Left forelimb (tissue), 1 donor: Measurements from ENCODE around the gene ATP12A.
A peak's percentile ranks its signal among the peaks of the same experiment; 100 is the strongest.

Source experiments
- DNase-seq: peaks from one replicate; pipeline ENCODE4 v3.0.0-alpha.2; 2018; ENCODE audit warnings: low spot score

The ATP12A gene

DNA sequence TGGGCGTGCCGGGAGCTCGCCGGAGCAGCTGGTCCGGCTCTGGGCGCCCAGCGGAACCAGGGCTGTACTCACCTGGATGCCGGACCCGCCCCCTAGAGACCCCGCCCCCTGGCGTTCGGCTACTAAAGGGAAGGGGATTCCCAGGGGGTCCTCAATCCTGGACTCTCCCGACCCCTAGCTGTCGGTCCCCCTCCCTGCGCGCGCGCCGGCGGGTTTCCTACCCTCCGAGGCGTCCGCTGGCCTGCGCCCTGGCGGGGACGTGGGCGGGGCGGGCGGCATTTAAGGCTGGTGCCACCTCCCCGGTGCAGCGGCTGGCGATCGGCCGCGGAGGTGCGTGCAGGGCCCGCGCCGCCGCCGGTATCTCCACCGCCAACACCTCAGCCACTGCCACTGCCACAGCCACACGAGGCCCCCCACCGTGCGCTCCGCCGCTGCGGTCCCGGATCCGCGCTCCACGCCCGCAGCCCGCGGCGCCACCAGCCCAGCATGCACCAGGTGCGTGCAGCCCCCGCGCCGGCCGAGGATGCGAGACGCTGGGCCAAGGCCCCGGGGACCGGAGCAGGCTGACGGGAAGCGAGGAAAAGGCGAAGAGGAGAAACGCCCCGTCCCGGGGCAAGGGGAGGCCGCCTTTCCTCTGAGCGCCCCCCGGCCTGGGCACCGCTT lies at the start of gene ATP12A:
ATP12A (plus strand) TSS at position 151 of the 663 bp plus-strand sequence; CDS start at position 487, 336 bp downstream.
- peak; percentile 55 for DNase-seq

DNA sequence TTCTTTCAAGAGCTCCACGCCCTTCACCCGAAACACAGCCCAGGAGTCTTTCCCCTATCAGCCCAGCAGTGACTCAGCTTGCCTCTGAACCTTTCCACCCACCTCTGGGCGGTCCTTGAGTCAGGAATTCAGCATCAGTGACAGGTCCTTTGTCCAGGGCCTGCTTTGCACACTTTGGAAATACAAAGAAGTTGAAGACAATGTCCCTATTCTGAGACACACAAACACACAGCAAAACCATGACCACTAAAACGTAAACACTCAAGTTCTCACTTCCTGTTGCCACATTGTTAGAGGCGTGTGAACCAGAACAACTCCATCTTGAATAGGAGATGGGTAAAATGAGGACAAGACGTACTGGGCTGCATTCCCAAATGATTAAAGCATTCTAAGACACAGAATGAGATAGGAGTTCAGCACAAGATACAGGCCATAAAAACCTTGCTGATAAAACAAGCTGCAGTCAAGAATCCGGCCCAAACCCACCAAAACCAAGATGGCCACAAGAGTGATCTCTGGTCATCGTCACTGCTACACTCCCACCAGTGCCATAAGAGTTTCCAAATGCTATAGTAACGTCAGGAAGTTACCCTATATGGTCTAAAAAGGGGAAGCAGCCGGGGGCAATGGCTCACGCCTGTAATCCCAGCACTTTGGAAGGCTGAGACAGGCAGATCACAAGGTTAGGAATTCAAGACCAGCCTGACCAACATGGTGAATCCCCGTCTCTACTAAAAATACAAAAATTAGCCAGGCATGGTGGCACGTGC lies 49.2 kb upstream of the ATP12A start:
- no peak for DNase-seq

DNA sequence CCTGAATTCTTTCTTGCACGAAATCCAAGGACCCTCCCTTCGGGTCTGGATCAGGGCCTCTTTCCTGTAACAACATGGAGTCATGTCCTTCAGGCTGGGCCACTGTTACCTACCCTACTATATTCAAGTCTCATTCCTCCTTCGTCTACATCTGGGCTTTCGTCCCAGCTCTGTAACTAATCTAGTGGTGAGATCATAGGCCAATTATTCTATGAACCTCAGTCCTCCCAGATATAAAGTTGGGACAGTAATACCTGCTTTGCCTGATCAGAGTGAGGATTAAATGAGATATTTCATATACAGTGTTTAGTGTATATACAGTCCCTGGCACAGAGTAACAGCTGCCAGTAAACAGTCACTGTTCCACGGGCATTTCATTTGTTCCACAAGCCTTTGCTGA lies 48.3 kb upstream of the ATP12A start:
- no peak for DNase-seq

DNA sequence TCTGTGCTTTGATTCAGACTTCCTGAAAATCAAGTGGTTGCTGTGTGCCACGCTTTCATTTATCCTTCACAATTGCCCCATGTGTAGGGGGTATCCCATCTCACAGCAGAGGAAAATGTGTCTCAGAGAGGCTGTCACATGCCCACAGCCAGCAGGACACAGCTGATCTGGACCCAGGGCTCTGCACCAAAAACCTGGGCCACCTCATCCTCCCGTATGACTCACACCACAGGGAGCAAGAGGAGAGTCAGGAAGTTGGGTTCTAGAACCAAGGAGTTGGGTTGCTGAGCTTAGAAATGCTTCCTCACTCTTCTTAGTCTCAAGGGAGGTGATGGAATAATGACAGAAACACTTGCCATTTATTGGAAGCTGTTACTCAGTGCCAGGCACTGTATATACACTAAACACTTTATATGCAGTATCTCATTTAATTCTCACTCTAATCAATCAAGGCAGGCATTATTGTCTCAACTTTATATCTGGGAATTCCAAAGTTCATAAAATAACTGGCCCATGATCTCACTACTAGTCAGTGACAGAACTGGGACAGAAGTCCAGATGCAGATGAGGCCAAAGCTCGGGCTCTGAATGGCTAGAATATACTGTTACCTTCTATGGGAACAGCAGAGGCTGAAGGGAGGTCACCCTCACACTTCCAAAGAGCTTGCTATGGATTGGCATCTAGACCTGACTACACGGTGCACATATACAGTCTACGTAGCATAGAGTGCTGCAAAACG lies 47.7 kb upstream of the ATP12A start:
- no peak for DNase-seq

DNA sequence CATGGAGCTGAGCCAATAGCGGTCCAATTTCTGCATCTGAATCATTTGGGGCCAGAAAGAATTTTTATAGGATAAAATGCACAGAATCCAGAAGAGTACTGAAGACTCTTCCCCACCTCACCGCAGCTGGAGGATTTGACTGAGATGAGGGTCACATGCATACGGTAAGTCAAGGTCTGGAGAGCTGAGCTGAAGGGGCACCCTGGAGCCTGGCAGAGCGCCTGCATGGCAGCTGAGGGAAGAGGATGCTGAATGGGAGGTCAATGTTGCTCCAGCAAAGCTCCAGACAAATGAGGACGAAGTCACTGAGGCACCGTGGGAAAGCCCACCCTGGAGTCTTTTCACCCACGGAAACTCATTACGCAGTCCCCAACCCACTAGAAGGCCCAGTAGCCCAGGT lies 43.4 kb upstream of the ATP12A start:
- no peak for DNase-seq

DNA sequence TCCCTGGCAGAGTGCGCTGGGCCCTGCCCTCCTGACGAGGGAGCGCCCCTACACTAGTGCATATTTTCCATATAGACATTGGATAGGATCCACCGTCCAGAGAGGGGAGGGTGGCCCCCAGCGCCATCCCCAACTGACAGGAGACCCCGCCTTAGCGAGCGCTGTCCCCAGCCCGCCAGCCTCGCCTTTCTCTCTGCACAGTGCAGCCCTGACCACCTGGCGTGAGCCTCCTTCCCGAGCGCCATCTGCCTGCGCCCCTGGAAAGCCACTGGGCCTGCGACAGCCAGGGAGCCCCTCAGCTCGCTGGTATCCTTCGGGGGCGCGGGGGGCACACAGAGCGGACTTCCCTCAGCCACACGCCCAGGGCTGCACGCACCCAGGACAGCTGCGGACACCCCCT lies 42.1 kb upstream of the ATP12A start:
- no peak for DNase-seq

DNA sequence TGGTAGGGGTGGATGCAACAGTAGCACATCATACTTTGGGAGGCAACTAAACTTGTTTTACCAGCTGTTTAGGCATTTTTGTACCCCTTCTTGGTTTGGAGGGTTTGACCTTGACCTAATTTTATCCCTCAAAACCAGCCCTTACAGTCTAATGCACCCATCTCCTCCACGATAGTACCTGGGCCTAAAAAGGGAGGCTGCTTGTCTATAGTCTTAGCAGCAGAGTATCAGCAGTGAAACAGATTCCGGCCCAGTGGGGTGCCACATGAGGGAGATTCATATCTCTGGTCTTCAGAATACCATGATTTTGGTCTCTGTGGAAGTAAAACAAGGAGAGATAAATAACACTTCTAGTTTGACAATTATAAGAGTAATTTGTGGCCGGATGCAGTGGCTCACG lies 39.5 kb upstream of the ATP12A start:
- no peak for DNase-seq

DNA sequence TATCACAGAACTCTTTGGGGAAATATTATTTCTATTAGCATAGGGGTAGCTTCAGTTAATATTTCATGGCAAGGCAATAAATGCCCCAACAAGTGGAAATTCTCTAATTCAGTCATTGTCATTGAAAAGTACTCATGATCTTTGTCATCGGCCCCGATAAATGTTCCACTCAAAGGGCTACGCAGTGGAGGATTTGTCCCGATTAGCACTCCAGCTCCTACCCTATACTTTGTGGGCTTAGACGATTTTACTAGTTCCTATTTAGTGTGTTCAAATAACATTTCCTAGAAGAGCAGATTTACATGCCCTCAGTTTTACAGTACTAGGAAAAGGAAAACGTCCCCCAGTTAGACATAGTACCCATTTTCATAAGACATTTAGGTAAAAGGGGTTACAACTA lies 38.0 kb upstream of the ATP12A start:
- DNase-seq = no peak

DNA sequence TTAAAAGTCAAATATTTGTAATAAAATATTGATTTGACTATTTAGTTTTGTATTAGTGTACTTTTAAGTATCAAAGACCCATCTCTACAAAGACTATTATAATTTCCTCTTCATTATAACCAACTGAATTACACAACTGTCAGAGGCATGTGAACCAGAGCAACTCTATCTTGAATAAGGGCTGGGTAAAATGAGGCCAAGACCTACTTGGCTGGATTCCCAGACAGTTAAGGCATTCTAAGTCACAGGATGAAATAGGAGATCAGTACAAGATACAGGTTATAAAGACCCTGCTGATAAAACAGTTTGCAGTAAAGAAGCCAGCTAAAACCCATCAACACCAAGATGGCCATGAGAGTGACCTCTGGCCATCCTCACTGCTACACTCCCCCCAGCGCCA lies 36.2 kb upstream of the ATP12A start:
- DNase-seq = no peak

DNA sequence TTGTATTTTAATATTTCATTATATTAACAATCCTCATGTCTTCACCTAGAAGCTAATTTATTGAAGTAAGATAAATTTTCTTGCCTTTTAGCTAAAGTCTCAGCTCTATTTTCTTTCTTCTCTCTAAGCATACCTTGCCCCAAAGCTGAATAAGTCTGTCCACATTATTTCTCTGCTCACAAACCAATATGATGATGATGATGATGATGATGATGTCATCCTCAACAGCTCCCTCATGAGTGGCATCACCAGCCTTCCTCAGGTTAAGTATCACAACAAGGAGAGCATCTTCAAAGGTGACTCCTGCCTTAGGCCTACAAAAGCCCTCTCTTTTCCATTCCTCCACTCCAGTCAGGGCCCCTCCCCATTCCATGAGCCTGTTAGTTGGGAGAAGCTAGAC lies 31.9 kb upstream of the ATP12A start:
- no peak for DNase-seq

DNA sequence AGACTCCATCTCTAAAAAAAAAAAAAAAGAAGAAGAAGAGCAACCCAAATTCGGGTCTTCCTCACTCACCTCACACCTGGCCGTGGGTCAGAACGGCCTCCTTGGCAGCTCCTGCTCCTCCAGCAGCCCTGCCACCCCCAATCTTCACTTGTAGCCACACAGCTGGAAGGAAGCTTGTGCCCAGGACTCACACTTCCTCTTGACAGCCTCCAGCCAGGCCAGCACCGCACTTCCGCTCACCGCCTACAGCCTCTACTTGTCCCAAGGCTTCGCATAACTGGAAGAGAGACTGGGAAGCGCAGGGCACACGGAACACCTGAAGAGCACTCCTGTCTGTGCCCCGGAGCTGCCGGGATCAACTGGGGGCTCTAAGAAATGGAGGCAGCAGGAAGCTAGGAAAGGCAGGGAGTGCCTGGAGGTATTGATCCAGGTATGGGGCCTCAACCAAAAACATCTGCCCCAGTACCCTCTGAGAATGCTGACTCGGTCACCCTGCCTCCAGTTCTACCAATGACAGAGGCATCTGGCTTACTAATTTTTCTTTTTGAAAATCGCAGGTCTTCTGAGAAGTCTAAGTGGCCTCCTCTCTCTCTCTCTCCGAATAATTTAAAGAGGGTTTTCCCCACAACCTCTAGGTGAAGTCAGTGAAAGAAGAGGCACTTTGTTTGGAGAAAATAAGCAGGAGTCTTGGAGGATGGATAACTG lies 31.1 kb upstream of the ATP12A start:
- DNase-seq = no peak

DNA sequence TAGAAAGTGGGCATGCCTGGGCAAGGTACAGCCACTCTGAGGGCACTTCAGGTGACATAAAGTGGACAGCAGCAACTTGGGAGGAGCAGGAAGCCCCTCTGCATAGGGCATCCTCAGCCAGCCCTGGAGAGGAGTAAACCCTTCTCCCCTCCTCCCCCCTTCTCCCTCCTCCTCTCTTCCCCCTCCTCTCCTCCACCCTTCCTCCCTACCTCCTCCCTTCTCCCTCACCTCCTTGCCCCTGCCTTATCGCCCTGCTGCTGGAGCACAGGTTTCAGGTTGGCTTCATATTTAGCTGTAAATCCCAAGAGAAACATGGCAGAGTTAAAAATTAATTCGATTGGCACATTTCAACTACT lies 30.5 kb upstream of the ATP12A start:
- no peak for DNase-seq

DNA sequence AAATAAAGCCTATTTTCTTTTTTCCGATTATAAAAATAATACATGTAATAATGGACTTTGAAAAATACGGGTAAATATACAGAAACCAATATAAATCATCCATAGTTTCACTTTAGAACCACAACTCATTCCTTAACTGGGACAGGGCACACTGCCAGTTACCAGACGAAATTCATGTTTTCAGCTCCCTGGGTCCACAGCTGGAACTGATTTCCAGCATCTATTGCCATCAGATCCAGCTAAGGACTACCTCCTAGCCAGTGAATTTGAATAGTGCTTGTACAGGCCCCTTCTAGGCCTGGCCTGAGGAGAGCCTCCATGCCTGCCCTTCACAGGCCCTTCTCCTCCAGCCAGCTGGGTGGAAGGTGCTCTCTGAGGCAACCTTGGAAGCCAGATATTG lies 30.0 kb upstream of the ATP12A start:
- no peak for DNase-seq

DNA sequence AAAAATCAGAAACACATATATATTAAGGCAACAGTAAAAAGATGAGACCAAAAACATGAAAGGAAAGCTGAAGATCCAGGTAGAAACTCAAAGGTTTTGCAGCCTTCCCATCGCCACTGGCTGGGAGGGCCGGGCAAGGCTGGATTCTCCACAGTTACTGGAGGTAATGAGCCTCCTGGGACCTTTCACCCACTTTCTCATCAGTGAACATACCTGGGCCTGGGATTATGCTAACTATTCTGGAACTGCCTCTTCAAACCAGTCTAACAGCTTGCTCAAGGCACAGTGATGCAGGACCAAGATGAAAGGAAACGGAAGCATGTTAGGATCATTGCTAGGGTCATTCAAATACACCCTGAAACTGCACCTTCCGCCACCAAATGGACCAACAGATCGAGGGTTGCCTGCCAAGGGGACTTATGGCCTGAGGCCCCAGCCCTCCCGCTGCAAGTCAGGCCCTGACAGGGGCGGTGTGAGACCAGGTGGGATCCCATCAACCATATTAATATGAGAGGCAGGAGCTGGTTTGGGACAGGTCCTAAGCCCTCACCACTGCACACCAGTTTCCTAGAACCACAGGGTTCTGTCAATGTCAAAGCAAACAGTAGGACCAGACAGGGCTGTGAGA lies 28.4 kb upstream of the ATP12A start:
- no peak for DNase-seq

DNA sequence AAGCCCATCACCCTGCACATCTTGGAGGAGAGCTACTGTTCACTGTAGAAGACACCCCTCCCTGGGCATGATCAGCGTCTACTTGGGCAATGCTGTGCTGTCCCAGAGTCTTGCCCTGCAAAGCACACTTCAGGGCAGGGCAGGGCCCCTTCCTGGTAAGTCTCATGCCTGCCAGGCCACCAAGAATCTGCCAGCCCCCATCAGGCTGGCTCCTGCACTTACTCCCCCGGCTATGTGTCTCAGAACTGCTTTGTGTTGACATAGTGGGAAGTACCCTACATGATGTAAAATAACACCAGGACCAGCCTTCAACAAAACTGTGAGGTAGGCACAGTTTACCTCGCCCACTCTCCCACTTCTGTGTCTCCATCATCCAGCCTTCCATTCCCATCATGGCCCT lies 27.8 kb upstream of the ATP12A start:
- no peak for DNase-seq

DNA sequence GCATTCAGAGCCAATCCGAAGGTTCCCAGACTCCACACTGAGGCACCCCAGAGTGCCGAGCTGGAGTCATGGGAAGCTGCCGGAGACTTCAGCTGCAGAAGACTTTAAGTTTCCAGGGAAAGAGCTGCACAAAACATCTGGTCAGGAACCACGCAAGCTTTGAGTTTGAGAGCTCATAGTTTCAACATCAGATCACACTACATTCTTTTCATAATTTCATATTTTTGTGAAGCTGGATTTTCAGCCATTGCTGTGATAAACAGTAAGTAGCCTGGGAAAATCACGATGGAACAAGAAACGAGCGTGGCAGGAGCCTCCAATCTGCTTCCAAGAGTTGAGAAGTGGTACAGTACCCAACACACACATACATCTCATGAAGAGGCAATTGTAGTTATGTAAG lies 25.5 kb upstream of the ATP12A start:
- no peak for DNase-seq

DNA sequence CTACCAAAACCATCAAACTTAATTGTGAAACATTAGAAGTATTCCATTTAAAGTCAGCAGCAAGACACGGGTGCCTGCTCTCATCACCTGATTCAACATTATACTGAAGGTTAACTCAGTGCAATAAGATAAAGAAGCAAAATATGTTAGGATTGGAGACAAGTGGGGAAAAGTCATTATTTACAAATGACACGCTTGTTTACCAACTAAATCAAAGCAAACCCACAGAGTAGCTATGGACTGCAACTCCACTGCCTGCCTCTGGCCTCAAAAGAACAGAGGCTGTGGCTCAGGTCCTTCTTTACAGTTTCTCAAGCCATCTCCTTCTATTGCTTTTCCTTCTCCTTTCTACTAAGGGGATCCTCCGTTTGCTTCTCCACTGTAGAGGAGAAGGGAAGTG lies 21.0 kb upstream of the ATP12A start:
- DNase-seq = no peak

DNA sequence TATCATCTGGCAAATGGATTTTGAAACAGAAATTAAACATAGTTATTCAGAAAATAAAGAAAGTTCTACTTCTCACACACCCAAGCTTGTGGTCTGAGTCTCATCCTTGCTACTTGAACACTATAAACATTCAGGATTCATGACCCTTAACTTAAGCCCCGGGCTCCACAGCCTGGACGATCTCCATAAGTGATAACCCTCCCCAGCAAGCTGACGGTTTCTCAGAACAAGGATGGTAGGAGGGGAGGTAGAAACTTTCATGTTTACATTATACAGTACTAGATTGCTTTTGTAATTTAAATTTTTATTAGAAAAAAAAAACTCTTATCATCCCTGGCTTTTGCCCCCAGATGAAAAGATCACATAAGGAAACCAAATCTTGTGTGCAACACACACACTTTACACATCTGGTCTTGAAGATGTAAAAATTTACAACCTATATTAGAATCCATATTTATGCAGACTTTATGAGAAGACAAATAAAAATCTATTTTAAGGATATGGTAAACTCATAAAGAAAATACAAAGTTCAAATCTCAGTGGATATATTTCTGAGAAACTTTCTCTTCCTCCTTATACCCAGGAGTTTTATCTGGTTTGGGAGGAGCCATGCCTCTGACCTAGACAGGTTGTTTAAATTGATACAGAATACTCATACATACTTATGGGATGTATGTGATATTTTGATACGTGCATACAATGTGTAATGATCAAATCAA lies 20.0 kb upstream of the ATP12A start:
- DNase-seq = no peak

DNA sequence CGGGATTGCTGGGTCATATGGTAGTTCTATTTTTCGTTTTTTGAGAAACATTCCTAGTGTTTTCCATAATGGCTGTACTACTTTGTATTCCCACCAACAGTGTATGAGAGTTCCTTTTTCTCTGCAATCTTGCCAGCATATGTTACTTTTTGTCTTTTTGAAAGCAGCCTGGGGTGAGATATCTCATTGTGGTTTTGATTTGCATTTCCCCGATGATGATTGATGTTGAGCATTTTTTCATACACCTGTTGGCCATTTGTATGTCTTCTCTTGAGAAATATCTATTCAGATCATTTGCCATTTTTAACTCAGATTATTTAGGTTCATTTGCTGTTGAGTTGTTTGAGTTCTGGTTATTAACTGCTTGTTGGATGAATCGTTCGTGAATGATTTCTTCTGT lies 18.5 kb upstream of the ATP12A start:
- no peak for DNase-seq

DNA sequence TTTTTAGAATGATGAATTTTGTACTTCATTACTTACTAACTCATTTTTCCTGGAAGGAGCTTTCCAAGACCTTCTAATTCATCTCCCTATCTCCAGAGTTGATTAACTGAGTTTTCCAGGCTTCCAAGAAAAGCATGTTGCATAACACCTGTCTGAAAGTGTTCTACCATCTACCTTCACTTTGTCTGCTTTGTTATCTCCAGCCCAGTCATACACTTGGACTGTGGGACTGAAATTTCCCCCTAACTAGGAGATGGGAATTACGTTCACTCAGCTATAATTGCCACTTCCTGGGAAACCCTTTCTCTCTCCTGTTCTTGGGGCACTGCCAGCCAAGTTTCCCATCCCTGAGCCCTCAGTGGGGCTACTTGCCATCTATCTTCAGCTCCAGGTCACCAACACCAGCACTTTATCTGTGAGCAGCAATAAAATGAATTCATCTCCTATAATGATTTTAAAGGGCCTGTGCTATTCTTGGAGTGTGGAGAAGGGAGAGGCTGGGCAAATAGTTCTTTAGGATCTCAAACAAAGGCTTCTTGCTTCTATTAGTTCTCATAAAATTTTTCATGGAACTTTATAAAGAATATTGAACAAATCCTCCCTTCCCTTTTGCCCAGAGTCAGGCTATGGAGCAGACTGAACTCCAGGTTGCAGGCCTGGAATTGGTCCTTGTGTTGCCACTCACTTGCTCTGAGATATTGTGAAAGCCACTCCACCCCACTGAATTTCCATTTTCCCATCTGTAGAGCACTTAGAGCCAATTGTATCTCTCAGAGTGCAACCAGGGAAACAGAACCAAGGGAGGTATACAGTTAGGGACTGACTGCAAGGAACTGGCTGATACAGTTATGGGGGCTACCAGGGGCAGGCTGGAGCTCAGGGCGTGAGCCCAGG lies 17.8 kb upstream of the ATP12A start:
- no peak for DNase-seq

DNA sequence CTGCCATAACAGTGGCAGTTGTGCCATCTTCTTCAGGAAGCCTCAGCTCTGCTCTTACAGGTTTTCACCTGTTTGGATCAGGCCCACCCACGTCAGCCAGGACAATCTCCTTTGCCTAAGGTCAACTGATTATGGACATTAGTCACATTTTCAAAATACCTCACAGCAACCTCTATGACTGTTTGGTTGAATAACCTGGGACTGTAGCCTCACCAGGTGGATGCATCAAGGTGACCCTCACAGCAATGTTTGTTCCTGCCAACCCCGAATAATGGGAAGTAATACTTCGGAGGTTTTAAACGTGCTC lies 17.2 kb upstream of the ATP12A start:
- DNase-seq = no peak
